Measurements from ENCODE around the gene CGRRF1. TPM values are rescaled to one million over a fixed set of nuclear protein-coding genes. Genes with fewer than 3 reads are reported as not detected.

CGRRF1 gene
- total and polyA plus RNA-seq, 2 experiments from 2014 or later, result 15.0 to 27.1 TPM

- H3K79me2 ChIP-seq (ENCODE audit: insufficient read depth), result no peaks in the 10 kb centered on the region
- H3K36me3 ChIP-seq (ENCODE audit: low read depth), result no peaks in the 10 kb centered on the region
- 69% methylated on average over 3 of the region's 3 CpGs for WGBS, 2 experiments (ENCODE audit: low coverage in 1 of 2, low lambda C conversion rate in 2 of 2, missing lambda C conversion rate in 2 of 2)
- peak overlapping the region; percentile 76 for H2AFZ ChIP-seq
- H3F3A ChIP-seq (ENCODE audit: insufficient read depth), result no peaks in the 10 kb centered on the region
- H3K4me2 ChIP-seq (ENCODE audit: unreplicated experiment), result no peak overlapping the region
- no peaks in the 10 kb centered on the region for H3K9me3 ChIP-seq (ENCODE audit: low read depth)
- TF ChIP-seq EZH2 (IDR thresholded peaks at IDR 0.05; ENCODE audit: insufficient read depth, poor library complexity, severe bottlenecking) (no peak), EZH2phosphoT487 (IDR thresholded peaks at IDR 0.05; ENCODE audit: insufficient read depth, low read depth) (no peak)
- no peaks in the 10 kb centered on the region for H4K20me1 ChIP-seq (ENCODE audit: insufficient read depth)
- in situ Hi-C loops (cut with MboI), result no loop called here
- no peaks in the 10 kb centered on the region for H3K9me2 ChIP-seq (ENCODE audit: insufficient read depth)
- peak; percentile 73 for DNase-seq
- H3K9ac ChIP-seq, result no peak overlapping the region
- 0 out of 2 replicates have a peak, but pooled peaks cover 4% of the 10 kb centered on the region for H3K4me1 ChIP-seq (ENCODE audit: insufficient read depth)
- H3K27ac ChIP-seq, result no peak overlapping the region
- H3K4me3 ChIP-seq, result no peak overlapping the region
- no peaks in the 10 kb centered on the region for H3K27me3 ChIP-seq (replicated peaks; ENCODE audit: insufficient read depth)
Observed at GRCh38 chr14:54503486-54503885, 6.2 kb upstream of the CGRRF1 start.

GRCh38 chr14:54512393-54512792 lies 2.7 kb downstream of the CGRRF1 start:
- no peaks in the 10 kb centered on the region for H3K9me2 ChIP-seq (ENCODE audit: insufficient read depth)
- H3K27me3 ChIP-seq (replicated peaks; ENCODE audit: insufficient read depth), result no peaks in the 10 kb centered on the region
- TF ChIP-seq EZH2phosphoT487 (IDR thresholded peaks at IDR 0.05; ENCODE audit: insufficient read depth, low read depth), result no peak
- TF ChIP-seq EZH2 (IDR thresholded peaks at IDR 0.05; ENCODE audit: insufficient read depth, poor library complexity, severe bottlenecking), result no peak
- H3F3A ChIP-seq (ENCODE audit: insufficient read depth), result no peaks in the 10 kb centered on the region
- DNase-seq, result no peak
- H3K27ac ChIP-seq, result no peak overlapping the region
- WGBS, 2 experiments (ENCODE audit: low coverage in 1 of 2, low lambda C conversion rate in 2 of 2, missing lambda C conversion rate in 2 of 2), result 90 to 95% methylated on average over 1 of the region's 1 CpG
- peaks cover 11% of the 10 kb centered on the region for H3K4me1 ChIP-seq (ENCODE audit: insufficient read depth)
- no peaks in the 10 kb centered on the region for H3K9me3 ChIP-seq (ENCODE audit: low read depth)
- no peak overlapping the region for H3K4me2 ChIP-seq (ENCODE audit: unreplicated experiment)
- peaks cover 11% of the 10 kb centered on the region; the same call in 1 of the 2 replicates for H3K36me3 ChIP-seq (ENCODE audit: low read depth)
- no peaks in the 10 kb centered on the region for H4K20me1 ChIP-seq (ENCODE audit: insufficient read depth)
- H3K4me3 ChIP-seq, result no peak overlapping the region
- H3K9ac ChIP-seq, result no peak overlapping the region
- in situ Hi-C loops (cut with MboI), result no loop called here
- H2AFZ ChIP-seq, result no peak overlapping the region
- peaks cover 76% of the 10 kb centered on the region for H3K79me2 ChIP-seq (ENCODE audit: insufficient read depth)

GRCh38 chr14:54515670-54516069 lies 6.0 kb downstream of the CGRRF1 start:
- Histone ChIP-seq H2AFZ (no peak overlapping the region), H3K36me3 (ENCODE audit: low read depth) (peaks cover 11% of the 10 kb centered on the region; the same call in 1 of the 2 replicates), H3F3A (ENCODE audit: insufficient read depth) (no peaks in the 10 kb centered on the region), H3K4me3 (no peak overlapping the region), H3K79me2 (ENCODE audit: insufficient read depth) (peaks cover 100% of the 10 kb centered on the region), H3K9me3 (ENCODE audit: low read depth) (no peaks in the 10 kb centered on the region), H3K9ac (no peak overlapping the region), H4K20me1 (ENCODE audit: insufficient read depth) (peaks cover 4% of the 10 kb centered on the region; the same call in 1 of the 2 replicates), H3K27ac (no peak overlapping the region), H3K9me2 (ENCODE audit: insufficient read depth) (no peaks in the 10 kb centered on the region), H3K4me1 (ENCODE audit: insufficient read depth) (peaks cover 5% of the 10 kb centered on the region), H3K4me2 (ENCODE audit: unreplicated experiment) (no peak overlapping the region), H3K27me3 (replicated peaks; ENCODE audit: insufficient read depth) (no peaks in the 10 kb centered on the region)
- in situ Hi-C loops (cut with MboI), result no loop called here
- WGBS, 2 experiments (ENCODE audit: low coverage in 1 of 2, low lambda C conversion rate in 2 of 2, missing lambda C conversion rate in 2 of 2), result 78 to 83% methylated on average over 1 of the region's 1 CpG
- TF ChIP-seq EZH2 (IDR thresholded peaks at IDR 0.05; ENCODE audit: insufficient read depth, poor library complexity, severe bottlenecking), result no peak
- TF ChIP-seq EZH2phosphoT487 (IDR thresholded peaks at IDR 0.05; ENCODE audit: insufficient read depth, low read depth), result no peak
- no peak for DNase-seq

DNA sequence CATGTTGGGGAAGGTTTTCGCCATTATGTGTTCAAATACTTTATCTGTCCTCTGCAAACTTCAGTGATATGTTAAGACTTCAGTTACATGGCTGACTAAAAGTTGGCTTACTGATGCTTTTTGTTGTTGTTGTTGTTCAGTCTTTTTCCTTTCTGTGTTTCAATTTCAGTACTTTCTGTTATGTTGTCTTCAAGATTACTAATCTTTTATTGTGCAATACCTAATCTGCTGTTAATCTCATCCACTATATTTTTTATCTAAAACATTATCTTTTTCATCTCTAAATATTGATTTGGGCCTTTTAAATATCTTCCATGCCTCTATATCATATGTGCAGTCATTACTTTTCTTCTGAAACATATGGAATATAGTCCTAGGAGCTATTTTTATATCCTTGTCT lies 7.0 kb downstream of the CGRRF1 start:
- no peak overlapping the region for H2AFZ ChIP-seq
- in situ Hi-C loops (cut with MboI), result no loop called here
- no peak overlapping the region for H3K4me3 ChIP-seq
- H3K9ac ChIP-seq, result no peak overlapping the region
- TF ChIP-seq EZH2 (IDR thresholded peaks at IDR 0.05; ENCODE audit: insufficient read depth, poor library complexity, severe bottlenecking), result no peak
- TF ChIP-seq EZH2phosphoT487 (IDR thresholded peaks at IDR 0.05; ENCODE audit: insufficient read depth, low read depth), result no peak
- H3K9me2 ChIP-seq (ENCODE audit: insufficient read depth), result no peaks in the 10 kb centered on the region
- no peaks in the 10 kb centered on the region for H3K4me1 ChIP-seq (ENCODE audit: insufficient read depth)
- H3K4me2 ChIP-seq (ENCODE audit: unreplicated experiment), result no peak overlapping the region
- WGBS, 2 experiments (ENCODE audit: low coverage in 1 of 2, low lambda C conversion rate in 2 of 2, missing lambda C conversion rate in 2 of 2), result 94 to 100% methylated on average over 1 of the region's 1 CpG
- H3K79me2 ChIP-seq (ENCODE audit: insufficient read depth), result peaks cover 100% of the 10 kb centered on the region
- no peaks in the 10 kb centered on the region for H3K27me3 ChIP-seq (replicated peaks; ENCODE audit: insufficient read depth)
- H3K36me3 ChIP-seq (ENCODE audit: low read depth), result peaks cover 11% of the 10 kb centered on the region; the same call in 1 of the 2 replicates
- peaks cover 4% of the 10 kb centered on the region; the same call in 1 of the 2 replicates for H4K20me1 ChIP-seq (ENCODE audit: insufficient read depth)
- no peak overlapping the region for H3K27ac ChIP-seq
- H3F3A ChIP-seq (ENCODE audit: insufficient read depth), result no peaks in the 10 kb centered on the region
- DNase-seq, result no peak
- H3K9me3 ChIP-seq (ENCODE audit: low read depth), result no peaks in the 10 kb centered on the region
